GM23248 (cell line): ENCODE results near the gene PFDN6. TPM values are rescaled to one million over a fixed set of nuclear protein-coding genes. Genes with fewer than 3 reads are reported as not detected.

ENCODE experiments used
- DNase-seq: peaks from one replicate; pipeline ENCODE4 v3.0.0-alpha.2; 2015
- H2AFZ ChIP-seq: fragments of 200-600 bp; sonication (generic); 2 replicates; pipeline ENCODE4 v1.6.1; 2016; ENCODE audit warnings: antibody characterized with exemption
- H3F3A ChIP-seq: fragments of 200-600 bp; sonication (generic); 2 replicates; pipeline ENCODE4 v1.6.1; 2016; ENCODE audit warnings: mild to moderate bottlenecking, antibody characterized with exemption, mixed run types; ENCODE audit not compliant: insufficient read depth
- H3K27ac ChIP-seq: fragments of 200-600 bp; sonication (generic); 2 replicates; pipeline ENCODE4 v1.5.1; 2016; ENCODE audit warnings: mild to moderate bottlenecking
- H3K27me3 ChIP-seq: fragments of 200-600 bp; sonication (generic); replicated peaks from 2 replicates; pipeline ENCODE4 v1.6.1; 2016; ENCODE audit warnings: mild to moderate bottlenecking; ENCODE audit not compliant: insufficient read depth
- H3K36me3 ChIP-seq: fragments of 200-600 bp; sonication (generic); 2 replicates; pipeline ENCODE4 v1.6.1; 2016; ENCODE audit warnings: low read depth, mild to moderate bottlenecking
- H3K4me1 ChIP-seq: fragments of 200-600 bp; sonication (generic); 2 replicates; pipeline ENCODE4 v1.6.1; 2016; ENCODE audit warnings: mild to moderate bottlenecking; ENCODE audit not compliant: insufficient read depth
- H3K4me2 ChIP-seq: fragments of 200-600 bp; sonication (generic); one replicate; pipeline ENCODE4 v1.6.1; 2016; ENCODE audit warnings: mild to moderate bottlenecking; ENCODE audit not compliant: unreplicated experiment
- H3K4me3 ChIP-seq: fragments of 200-600 bp; sonication (generic); 2 replicates; pipeline ENCODE4 v1.5.1; 2016; ENCODE audit warnings: mild to moderate bottlenecking
- H3K79me2 ChIP-seq: fragments of 200-600 bp; sonication (generic); 2 replicates; pipeline ENCODE4 v1.6.1; 2016; ENCODE audit warnings: mild to moderate bottlenecking; ENCODE audit not compliant: insufficient read depth
- H3K9ac ChIP-seq: fragments of 200-600 bp; sonication (generic); 2 replicates; pipeline ENCODE4 v1.6.1; 2016; ENCODE audit warnings: mild to moderate bottlenecking
- H3K9me2 ChIP-seq: fragments of 200-600 bp; sonication (generic); 2 replicates; pipeline ENCODE4 v1.6.1; 2016; ENCODE audit warnings: mixed run types, mild to moderate bottlenecking, moderate library complexity; ENCODE audit not compliant: insufficient read depth
- H3K9me3 ChIP-seq: fragments of 200-600 bp; sonication (generic); one replicate; pipeline ENCODE4 v1.6.1; 2017; ENCODE audit warnings: low read depth
- H4K20me1 ChIP-seq: fragments of 200-600 bp; sonication (generic); 2 replicates; pipeline ENCODE4 v1.6.0; 2016; ENCODE audit not compliant: insufficient read depth
- EZH2 ChIP-seq: fragments of 200-600 bp; sonication (generic); IDR thresholded peaks from 2 replicates; pipeline ENCODE4 v1.6.1; 2018; ENCODE audit warnings: antibody characterized with exemption, mild to moderate bottlenecking; ENCODE audit not compliant: insufficient read depth, poor library complexity, severe bottlenecking
- EZH2phosphoT487 ChIP-seq: fragments of 200-600 bp; sonication (generic); IDR thresholded peaks from 2 replicates; pipeline ENCODE4 v1.6.1; 2018; ENCODE audit warnings: antibody characterized with exemption, moderate library complexity, mild to moderate bottlenecking, low read depth; ENCODE audit not compliant: insufficient read depth
- WGBS, 2 experiments: methylation state at CpG; one replicate each; pipeline ENCODE4 v1.1.6; 2015 to 2017; ENCODE audit warnings: low lambda C conversion rate in 2 of 2, low coverage in 1 of 2; ENCODE audit errors: missing lambda C conversion rate in 2 of 2; 5-methylcytosine and 5-hydroxymethylcytosine counted together
- in situ Hi-C: fragments of 300-500 bp; cut with MboI; formaldehyde crosslinking; loops from 2 replicates; pipeline ENCODE4 v1.15.0; 2020
- polyA plus RNA-seq: library from polyadenylated mRNA; unstranded; fragments of >200 nt; fragmentation: Nextera tagmentation; extraction: Ambion mirVana; gene quantifications from 2 replicates; pipeline ENCODE4 v1.2.1, GENCODE V29; 2016
- total RNA-seq: library from RNA; depleted of rRNA; stranded (reverse); fragments of >200 nt; shearing (Covaris generic); gene quantifications from 2 replicates; pipeline ENCODE4 v1.2.3, GENCODE V29; 2014

Gene PFDN6
- total and polyA plus RNA-seq, 2 experiments from 2014 or later: 7.9 to 31.9 TPM

GRCh38 chr6:33301877-33302276 is 12.5 kb downstream of the PFDN6 start:
- Histone ChIP-seq H3K4me3 (no peak overlapping the region), H4K20me1 (no peaks in the 10 kb centered on the region), H3K36me3 (peaks cover 6% of the 10 kb centered on the region; the same call in 1 of the 2 replicates), H2AFZ (no peak overlapping the region), H3K79me2 (peaks cover 67% of the 10 kb centered on the region), H3K9ac (peak overlapping the region; percentile 29; the same call in 1 of the 2 replicates), H3K9me2 (no peaks in the 10 kb centered on the region), H3F3A (peaks cover 13% of the 10 kb centered on the region), H3K27me3 (no peaks in the 10 kb centered on the region), H3K9me3 (no peaks in the 10 kb centered on the region), H3K27ac (peak overlapping the region; percentile 97; the same call in 1 of the 2 replicates), H3K4me1 (peaks cover 10% of the 10 kb centered on the region; the same call in 1 of the 2 replicates), H3K4me2 (no peak overlapping the region)
- 67 to 75% methylated on average over 3 of the region's 3 CpGs for WGBS, 2 experiments
- DNase-seq: no peak
- no peak for TF ChIP-seq EZH2
- TF ChIP-seq EZH2phosphoT487: no peak
- in situ Hi-C loops: no loop called here

GRCh38 chr6:33304216-33304615 is 14.8 kb downstream of the PFDN6 start:
- 84 to 85% methylated on average over 15 to 16 of the region's 16 CpGs for WGBS, 2 experiments
- Histone ChIP-seq H2AFZ (no peak overlapping the region), H3K79me2 (peaks cover 90% of the 10 kb centered on the region), H3F3A (peaks cover 13% of the 10 kb centered on the region), H3K9me2 (no peaks in the 10 kb centered on the region), H3K27ac (no peak overlapping the region), H3K4me3 (no peak overlapping the region), H3K9me3 (no peaks in the 10 kb centered on the region), H3K36me3 (peaks cover 15% of the 10 kb centered on the region), H3K9ac (no peak overlapping the region), H3K27me3 (no peaks in the 10 kb centered on the region), H3K4me1 (peaks cover 10% of the 10 kb centered on the region; the same call in 1 of the 2 replicates), H3K4me2 (no peak overlapping the region), H4K20me1 (no peaks in the 10 kb centered on the region; the same call in 1 of the 2 replicates)
- in situ Hi-C loops: no loop called here
- no peak for DNase-seq
- TF ChIP-seq EZH2phosphoT487 (no peak), EZH2 (no peak)

GRCh38 chr6:33305052-33305451 is 15.7 kb downstream of the PFDN6 start:
- Histone ChIP-seq H3K4me3 (no peak overlapping the region), H4K20me1 (no peaks in the 10 kb centered on the region; the same call in 1 of the 2 replicates), H3K9ac (no peak overlapping the region), H3K27me3 (no peaks in the 10 kb centered on the region), H3K79me2 (peaks cover 98% of the 10 kb centered on the region), H3K27ac (no peak overlapping the region), H3K9me3 (no peaks in the 10 kb centered on the region), H3F3A (peaks cover 13% of the 10 kb centered on the region), H3K36me3 (peaks cover 15% of the 10 kb centered on the region), H3K4me2 (no peak overlapping the region), H3K9me2 (no peaks in the 10 kb centered on the region), H3K4me1 (peaks cover 10% of the 10 kb centered on the region; the same call in 1 of the 2 replicates), H2AFZ (no peak overlapping the region)
- TF ChIP-seq EZH2phosphoT487 (no peak), EZH2 (no peak)
- no peak for DNase-seq
- WGBS, 2 experiments: 86 to 89% methylated on average over 8 of the region's 8 CpGs
- in situ Hi-C loops: no loop called here

GRCh38 chr6:33306356-33306755 is 17.0 kb downstream of the PFDN6 start:
- in situ Hi-C loops: no loop called here
- Histone ChIP-seq H3K9ac (no peak overlapping the region), H2AFZ (no peak overlapping the region), H3K9me3 (no peaks in the 10 kb centered on the region), H3K4me1 (peaks cover 4% of the 10 kb centered on the region; the same call in 1 of the 2 replicates), H3K36me3 (peaks cover 15% of the 10 kb centered on the region), H3K9me2 (no peaks in the 10 kb centered on the region), H3K4me3 (no peak overlapping the region), H3K4me2 (no peak overlapping the region), H4K20me1 (no peaks in the 10 kb centered on the region; the same call in 1 of the 2 replicates), H3F3A (peaks cover 6% of the 10 kb centered on the region; the same call in 1 of the 2 replicates), H3K27ac (no peak overlapping the region), H3K79me2 (peaks cover 100% of the 10 kb centered on the region), H3K27me3 (no peaks in the 10 kb centered on the region)
- no peak for TF ChIP-seq EZH2
- no peak for TF ChIP-seq EZH2phosphoT487
- no peak for DNase-seq
- WGBS, 2 experiments: 76 to 79% methylated on average over 4 of the region's 4 CpGs
